Fibroblast of peridontal ligament (primary cell): Measurements from ENCODE around the gene GIT2.
A peak's percentile ranks its signal among the peaks of the same experiment; 100 is the strongest.
"Not testable (repeated sequence)": the region's sequence is repeated elsewhere in the genome, so short reads cannot be mapped to it uniquely, and the experiment has no call there.

ENCODE experiments used
- DNase-seq: peaks from one replicate; pipeline ENCODE4 v3.0.0-alpha.2; 2010; ENCODE audit errors: extremely low read depth

Gene GIT2

DNA sequence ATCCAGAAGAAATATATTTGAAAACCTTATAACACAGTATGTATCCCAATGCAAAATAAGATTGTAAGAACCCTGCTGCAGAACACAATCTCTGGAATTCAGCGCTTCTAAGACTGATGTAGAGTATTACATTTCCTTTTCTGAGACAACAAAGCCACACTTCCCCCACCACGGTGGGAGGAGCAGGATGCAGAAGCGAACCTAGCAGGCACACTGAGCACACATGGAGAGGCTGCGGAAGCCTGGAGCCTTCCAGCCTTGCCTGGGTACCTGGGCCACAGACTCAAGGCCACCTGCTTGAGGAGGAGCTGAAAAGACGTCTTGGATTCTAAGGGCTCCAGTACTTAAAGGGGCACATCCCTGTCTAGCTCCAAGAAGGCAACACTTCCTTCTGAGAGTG is 49.7 kb downstream of the GIT2 start:
- peak; percentile 52 for DNase-seq

DNA sequence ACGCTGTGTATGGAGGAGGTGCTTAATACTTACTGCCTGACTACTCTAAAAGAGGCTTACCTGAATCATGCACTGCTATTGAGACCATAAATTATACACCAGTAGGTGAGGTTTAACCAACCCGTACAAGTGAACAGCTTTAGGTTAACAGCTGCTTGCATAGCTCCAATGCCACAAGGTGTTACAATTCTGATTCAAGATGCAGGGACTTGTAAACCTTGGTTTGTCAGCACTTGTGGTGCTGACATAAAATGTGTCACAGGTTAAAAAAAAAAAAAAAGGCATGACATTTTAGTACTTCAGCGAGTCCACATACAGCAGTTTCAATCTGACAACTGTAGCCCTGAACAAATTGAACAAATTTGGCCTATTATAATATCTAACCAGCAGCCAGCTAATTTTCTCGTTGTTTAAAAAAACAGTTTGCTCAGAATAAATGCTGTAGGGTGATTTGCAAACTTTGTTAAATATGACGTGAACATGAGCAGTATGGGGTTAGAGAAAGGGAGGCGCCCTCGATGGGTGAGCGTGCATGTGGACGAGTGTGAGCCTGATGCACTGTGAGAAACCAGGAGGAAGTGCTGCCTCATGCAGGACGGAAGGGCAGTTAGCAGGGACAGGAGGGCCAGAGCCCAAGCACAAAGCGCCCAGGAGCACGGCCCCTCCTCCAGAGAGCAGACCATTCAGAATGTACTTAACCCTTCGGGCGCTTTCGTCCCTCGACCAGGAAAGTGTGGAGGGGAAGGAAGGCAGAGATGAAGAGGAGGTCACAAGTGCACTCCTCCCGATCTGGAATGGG is 51.4 kb downstream of the GIT2 start:
- peak; percentile 58 for DNase-seq

DNA sequence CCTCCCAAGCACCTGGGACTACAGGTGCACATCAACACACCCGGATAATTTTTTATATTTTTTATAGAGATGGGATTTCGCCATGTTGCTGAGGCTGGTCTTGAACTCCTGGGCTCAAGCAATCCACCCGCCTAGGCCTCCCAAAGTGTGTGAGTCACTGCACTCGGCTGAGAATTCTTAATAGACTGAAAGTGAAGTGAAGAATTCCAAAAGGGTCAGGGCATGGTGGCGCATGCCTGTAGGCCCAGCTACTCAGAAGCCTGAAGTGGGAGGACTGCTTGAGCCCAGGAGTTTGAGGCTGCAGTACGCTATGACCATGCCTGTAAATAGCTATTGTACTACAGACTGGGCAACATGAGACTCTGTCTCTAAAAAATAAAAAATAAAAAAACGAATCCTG is 52.4 kb downstream of the GIT2 start:
- DNase-seq: no peak

DNA sequence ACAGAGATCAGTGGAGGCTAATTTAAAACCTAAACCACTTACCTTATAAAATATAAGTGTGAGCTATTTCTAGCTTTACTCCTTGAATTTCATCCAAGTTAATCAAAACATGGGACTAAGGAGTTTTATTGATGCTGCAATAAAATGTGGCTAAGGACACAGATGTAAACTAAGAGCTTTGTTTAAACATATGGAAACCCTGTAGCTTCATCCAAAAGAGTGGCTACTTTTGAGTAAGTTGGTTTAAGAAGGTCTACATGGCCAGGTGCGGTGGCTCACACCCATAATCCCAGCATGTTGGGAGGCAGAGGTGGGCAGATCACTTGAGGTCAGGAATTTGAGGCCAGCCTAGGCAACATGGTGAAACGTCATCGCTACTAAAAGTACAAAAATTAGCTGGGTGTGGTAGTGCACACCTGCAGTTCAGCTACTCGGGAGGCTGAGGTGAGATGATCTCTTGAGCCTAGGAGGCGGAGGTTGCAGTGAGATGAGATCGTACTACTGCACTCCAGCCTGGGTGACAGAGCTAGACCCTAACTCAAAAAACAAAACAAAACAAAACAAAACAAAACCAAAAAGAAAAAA is 55.7 kb downstream of the GIT2 start:
- DNase-seq: no peak

DNA sequence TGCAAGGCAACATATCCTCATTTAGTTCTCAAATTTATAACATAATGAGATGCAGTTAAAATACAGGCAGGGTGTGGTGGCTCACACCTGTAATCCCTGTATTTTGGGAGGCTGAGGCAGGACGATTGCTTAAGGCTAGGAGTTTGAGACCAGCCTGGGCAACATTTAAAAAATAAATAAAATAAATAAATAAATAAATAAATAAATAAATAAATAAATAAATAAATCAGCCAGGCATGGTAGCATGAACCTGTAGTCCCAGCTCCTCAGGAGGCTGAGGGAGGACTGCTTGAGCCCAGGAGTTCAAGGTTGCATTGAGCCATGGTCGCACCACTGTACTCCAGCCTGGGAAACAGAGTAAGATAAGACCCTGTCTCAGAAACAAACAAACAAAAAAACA is 56.7 kb downstream of the GIT2 start:
- DNase-seq: no peak

DNA sequence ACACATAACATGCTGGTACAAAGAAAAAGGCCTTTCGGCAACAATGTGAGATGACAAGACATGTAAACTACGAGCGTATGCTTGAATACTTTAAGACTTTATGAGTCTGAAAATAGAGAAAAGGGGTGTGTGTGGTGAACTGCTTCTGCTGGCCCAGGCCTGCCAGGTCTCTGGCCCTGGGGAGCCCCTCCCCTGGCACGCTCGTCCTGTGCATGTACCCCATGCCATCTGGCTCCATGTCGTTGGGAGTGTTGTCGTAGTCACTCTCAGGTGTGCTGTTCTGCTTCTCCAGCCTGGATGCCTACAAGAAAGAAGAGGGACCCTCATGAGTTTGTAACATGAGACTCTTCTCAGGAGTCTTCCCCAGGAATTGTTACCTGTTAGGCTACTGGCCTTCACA is 57.2 kb downstream of the GIT2 start:
- DNase-seq: no peak

DNA sequence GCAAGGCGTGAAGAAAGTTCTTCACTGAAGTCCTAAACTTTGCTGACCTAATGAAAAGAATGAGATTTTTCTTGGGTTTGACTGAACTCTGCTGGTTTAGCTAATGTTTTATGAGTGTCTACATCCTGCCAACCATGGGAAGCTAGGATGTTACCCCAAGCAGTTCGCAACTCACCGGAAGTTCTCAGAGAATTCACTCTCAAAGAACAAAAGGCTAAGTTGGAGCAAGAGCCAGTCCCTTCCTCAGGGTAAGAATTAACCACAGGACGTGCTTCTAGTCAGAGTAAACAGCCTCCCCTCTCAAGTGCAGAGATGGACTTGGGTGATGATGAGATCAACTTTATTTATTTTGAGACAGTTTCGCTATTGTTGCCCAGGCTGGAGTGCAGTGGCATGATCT is 58.8 kb downstream of the GIT2 start:
- DNase-seq: no peak

DNA sequence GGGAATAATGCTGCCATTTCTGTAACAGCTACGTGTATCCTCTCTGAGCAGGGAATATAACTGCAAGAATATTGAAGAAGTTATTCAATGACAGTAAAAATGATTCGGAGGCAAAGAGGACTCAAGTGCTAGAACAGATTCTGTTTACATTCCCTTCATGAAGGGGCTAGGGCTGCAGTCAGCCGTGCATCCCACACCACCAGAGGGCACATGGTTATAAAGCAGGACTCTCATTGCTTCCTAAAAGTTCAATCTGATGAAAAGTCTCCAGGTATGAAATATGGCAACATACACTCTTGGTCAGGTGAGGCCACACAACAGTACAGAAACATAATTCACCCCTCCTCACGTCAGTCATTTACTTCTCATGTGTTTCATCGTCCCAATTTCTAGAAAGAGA is 62.1 kb downstream of the GIT2 start:
- DNase-seq: peak; percentile 35

DNA sequence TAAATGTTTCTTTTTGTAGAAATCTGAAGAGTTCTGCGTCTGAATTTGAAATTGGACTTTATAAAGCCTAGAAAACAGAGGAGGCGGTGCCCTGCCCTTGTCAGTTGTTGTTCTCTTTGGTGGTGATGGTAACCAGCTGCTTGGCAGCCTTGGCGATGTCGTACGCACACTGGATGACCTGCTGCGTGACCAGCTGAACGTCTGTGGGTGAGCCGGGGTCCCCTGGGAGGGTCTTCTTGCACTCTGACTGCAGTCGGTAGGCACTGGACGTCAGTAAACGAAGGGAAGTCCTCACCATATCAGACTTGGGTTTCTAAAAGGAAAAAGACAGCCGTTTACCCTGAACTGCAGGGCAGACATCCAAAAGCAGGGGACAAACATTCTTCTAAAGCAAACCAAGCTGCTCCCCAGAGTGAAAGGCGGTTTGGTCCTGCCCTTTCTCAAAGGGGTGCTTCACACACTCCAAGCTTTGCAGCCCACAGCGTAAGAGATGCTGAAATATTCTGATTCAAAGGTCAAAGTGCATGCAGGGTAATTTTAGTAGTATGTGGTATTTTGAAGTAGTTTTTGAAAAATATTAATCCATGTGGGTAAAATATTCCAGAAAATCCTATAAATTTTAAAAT is 63.2 kb downstream of the GIT2 start:
- DNase-seq: no peak

DNA sequence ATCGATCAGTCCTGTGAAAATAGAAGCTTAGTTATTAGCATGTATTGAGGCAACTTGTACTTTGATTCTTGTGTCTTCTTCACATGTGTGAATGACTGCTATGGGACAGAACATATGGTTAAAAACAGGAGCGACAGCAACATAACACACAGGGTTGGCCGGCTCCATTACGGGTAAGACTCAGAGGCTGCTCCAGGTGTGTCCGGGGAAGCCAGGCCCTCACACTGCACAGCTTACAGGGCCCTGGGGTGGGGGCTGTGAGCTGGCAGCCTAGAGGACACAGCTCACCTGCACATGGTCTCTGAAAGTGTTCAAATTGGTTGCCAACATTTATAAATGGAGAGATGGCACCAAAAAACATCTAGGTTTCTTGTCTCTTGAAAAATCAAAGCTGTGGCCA is 65.0 kb downstream of the GIT2 start:
- no peak for DNase-seq

DNA sequence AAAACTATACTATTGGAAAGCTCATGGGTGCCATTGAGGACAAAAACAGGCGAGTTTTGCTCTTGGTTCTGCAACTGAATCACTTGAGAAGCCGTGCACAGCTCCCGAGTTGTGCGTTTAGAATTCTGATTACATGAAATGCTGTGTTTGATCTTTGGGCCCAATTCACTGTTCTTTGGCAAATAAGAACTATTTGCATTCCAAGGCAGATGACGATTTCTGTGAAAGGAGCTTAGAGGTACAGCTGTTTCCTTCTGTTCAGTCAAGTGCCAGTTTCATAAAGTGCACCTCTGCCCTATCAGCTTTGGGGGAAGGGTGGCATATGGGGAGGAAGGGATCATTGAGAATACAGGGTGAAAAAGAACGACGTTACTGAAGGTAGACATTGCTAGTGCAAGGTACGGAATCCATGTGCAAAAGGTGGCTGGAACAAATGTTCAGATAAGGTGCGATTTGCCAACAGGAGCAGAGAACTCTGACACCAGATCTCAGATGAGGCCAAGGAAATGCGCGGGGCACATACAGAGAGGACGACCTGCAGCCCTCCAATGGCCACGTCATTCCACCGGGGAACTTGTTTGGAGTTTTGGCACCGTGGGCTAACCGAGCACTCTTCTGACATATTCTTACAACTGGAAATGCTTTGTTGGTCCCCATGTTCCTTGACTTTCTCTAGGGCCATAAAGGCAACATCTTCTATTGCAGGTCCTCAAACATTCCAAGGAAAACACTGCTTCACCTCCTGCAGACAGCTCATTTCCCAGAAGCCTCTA is 66.0 kb downstream of the GIT2 start:
- peak; percentile 22 for DNase-seq

DNA sequence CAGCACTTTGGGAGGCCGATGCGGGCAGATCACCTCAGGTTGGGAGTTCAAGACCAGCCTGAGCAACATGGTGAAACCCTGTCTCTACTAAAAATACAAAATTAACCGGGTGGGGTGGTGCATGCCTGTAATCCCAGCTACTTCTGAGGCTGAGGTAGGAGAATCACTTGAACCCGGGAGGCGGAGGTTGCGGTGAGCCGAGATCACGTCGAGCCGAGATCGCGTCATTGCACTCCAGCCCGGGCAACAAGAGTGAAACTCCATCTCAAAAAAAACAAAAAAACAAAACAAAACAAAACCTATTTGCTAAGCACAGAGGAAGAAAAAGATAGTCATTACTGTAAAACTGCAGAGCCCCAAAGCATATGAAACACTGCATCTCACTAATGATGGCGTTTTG is 66.8 kb downstream of the GIT2 start:
- not testable (repeated sequence) for DNase-seq

DNA sequence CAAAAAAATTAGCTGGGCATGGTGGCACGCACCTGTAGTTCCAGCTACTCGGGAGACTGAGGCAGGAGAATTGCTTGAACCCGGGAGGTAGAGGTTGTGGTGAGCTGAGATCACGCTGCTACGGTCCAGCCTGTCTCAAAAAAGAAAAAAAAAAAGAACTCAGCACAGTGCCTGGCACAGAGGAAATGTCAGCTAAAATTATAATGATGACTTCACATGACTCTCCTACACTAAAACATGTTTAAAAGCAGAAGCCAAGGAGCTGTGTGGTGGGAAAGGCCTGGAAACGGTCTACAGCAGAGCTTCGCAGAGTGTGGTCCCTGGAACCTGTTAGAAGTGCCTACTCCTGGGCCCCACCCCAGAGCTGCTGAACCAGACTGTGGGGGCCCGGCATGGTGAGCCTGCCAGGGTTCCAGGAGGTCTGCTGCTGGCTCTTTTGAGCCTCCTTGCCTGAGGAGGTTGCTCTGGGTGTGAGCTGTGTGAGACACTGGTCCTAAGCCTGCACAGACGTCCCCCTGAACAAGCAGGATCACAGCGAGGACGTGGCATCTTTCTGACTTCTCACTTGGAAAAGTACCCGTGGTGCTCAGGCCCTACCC is 68.0 kb downstream of the GIT2 start:
- no peak for DNase-seq

DNA sequence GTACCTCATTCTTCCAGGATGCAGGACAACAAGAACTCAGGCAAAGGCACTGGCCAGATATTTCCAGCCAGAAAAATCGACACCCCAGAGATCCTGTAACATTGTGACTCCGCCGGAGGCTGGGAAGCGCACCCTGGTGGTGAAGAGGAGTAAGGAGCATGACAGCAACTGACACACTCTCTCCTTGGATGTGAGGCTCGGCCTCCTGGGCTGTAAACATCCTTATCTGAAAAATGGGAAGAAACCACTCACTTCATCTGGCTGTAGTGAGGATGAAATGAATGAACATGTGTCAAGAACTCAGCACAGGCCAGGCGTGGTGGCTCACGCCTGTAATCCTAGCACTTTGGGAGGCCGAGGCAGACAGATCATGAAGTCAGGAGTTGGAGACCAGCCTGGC is 68.5 kb downstream of the GIT2 start:
- peak; percentile 44 for DNase-seq

DNA sequence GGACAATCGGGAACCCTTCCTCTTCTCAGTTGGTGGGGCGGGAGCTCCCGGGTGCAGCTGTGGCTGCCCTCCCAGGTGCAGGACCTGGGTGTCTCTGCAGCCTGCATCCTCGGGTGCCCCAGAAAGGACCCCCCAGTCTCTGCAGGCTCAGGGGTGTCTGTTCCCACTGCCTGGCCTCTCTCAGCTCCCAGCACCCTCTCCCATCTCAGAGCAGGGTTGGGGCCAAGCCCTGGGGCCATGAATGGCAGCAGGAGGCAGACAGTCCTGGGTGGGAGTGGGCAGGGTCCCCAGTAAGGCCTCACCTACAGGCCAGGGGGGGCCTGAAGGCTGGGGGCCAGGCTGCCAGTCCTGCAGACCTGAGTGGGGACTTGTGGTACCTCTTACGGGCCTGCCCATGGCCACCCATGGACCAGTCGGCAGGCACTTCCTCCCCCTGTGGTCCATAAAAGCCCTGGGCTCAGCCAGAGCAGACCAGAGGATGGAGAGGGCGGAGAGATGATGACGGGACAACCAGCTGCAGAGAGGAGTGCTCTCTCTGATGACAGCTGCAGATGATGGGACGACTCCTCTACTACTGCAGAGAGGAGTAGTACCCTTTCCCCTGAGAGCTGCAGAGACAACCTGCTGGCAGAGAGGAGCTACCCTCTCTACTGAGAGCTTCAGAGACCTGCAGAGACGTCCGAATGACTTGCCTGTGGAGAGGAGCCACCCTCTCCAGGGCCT is 69.5 kb downstream of the GIT2 start:
- no peak for DNase-seq

DNA sequence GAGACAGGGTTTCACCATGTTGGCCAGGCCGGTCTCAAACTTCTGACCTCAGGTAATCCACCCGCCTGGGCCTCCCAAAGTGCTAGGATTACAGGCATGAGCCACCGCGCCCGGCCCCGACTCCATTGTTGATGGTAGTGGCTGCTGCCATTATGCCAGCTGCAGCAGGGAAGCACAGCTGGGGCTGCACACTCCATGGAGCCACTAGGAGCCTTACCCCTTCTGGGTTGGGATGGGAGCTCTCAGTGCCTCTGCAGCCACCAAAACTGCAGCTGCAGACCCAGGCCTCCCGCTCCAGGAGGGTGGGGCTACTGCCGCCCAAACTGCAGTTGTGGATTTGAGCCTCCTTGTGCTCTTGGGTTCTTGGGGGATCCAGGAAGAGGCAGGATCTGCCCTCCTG is 70.2 kb downstream of the GIT2 start:
- no peak for DNase-seq

DNA sequence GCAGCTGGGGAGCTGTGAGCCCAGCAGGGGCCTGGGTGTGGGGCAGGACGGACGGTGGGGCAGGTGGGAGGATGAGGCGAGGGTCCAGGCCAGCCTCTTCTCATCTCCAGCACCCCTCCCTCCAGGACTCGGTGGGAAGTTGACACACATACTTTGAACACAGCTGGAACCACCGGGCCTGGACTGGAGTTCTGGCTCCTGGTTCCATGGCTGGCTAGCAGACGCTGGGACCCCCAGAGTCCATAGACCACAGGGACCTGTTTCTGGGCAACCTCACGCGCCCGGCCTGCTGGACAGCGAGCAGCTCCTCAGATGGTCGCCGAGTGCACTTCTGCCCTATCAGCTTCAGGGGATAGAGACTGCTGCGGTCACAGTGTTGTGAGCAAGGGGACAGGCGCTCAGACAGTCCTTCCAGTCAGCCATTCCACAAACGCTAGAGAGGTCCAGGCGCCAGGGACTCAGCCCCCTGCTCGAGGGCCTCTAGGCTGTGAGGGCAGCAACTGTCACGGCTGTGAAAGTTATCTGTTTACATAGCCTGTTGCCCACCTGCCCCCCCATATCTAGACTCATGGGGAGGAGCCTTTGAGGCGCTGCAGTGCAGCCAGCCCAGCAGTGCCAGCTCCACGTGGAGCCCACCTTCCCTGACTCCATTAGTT is 70.9 kb downstream of the GIT2 start:
- DNase-seq: no peak

DNA sequence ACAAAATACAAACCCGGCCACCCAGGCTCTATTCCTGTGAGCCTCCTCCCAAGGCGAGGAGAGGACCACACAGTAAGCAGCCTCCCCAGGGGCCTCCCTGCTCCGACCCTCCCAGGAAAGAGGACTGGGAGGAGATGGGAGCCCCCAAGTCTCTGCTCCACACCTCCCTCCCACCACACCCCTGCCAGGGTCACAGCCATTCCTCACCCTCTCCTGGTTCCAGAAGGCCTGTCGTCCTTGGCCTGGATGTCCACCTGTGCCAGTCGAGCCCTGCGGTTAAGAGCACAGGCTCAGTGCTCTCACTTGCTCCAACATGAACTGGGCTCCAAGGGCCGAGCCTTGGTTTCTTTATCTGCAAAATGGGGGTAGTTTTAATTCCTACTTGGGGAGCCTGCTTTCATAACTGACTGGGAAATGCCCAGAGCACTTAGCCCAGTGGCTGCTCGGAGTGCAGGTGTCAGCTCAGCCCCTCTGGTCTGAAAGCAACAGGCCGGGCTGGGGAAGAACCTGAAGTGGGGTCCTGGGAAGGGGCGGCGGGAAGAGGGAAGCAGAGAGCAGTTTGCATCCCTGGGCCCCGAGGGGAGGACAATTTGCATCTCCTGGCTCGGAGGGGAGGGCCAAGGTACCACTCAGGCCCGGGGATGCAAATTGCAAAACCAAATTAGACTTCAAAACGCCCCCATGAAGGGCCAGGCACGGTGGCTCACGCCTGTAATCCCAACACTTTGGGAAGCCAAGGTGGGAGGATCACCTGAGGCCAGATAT is 72.5 kb downstream of the GIT2 start:
- DNase-seq: no peak

DNA sequence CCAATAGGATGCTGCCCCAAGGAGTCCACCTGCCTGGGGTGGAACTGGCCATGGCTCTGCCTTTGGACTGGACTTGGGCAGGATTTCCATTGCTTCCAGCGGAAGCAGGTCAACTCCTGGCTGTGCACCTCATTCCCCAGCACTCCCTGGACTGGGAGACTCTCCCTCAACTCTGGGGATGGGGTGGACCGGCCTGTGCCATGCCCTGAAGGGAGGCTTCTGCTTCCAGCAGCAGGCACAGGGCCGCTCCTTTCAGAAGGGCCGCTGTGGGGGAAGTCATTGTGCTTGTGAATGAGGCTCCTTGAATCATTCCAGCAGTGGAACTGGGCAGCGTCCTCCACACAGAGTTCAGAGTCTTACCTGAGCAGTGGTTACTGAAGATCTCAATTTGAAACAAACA is 73.1 kb downstream of the GIT2 start:
- DNase-seq: no peak

DNA sequence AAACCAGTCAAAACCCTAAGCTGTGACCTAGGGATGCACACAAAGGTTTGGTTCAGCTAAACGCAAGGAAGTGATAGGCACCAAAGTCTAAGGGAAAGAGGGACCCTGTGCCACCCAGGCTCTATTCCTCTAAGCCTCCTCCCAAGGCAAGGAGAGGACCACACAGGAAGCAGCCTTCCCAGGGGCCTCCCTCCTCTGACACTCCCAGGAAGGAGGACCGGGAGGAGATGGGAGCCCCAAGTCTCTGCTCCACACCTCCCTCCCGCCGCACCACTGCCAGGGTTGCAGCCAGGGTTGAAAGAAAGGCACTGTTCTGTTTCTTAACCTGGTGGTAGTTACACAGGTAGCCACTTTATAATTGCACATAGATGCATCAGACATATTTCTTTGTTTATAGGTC is 74.2 kb downstream of the GIT2 start:
- no peak for DNase-seq
